CMK (cell line): Measurements from ENCODE around the gene COPZ1.
"Not testable (repeated sequence)": the region's sequence is repeated elsewhere in the genome, so short reads cannot be mapped to it uniquely, and the experiment has no call there.

Experiments
- DNase-seq: peaks from one replicate; pipeline ENCODE4 v3.0.0-alpha.2; 2010; ENCODE audit warnings: low read depth

COPZ1 gene

DNA sequence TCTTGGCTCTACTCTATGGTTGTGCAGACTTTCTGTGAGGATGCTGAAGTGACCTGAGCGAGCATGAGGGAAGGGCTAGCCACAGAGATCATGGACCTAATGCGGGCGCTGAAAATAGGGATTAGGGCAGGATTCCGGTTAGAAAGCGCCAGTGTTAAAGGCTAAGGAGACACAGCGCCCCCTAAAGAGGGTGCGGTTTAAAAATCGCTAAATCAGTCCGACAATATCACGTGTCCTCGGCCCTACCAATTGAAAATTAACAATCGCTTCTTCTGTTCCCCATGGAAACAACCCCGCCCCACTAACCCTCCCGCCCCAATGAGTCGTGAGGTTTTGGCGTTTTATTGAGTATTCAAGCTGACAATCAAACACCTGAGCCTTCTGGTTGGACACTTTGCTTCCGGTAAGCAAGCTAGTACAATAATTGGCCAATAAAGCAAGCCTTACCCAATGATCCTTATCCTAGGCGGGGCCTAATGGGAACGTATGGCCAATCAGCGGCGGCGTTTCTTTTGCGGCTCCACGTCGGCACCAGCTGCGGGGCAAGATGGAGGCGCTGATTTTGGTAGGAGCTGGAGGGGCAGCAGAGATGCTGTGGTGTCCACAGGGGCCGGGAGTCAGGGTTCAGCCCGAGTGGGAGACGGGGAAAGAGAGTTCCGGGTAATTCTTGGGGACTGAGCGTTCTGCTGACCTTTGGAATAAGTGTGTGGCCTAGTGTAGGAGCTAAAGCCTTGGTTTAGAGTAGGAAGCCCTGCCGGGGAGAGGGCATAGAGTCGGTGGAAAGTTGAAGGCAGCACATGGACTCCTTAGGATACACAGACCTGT is at the start of gene COPZ1:
Gene COPZ1, plus strand, starts transcription at position 515 of the 825 bp plus-strand sequence. Its CDS starts 33 bp downstream, at position 548.
- DNase-seq, result peak; percentile 94

GRCh38 chr12:54276368-54276767 is 48.6 kb upstream of the COPZ1 start:
- DNase-seq, result no peak

DNA sequence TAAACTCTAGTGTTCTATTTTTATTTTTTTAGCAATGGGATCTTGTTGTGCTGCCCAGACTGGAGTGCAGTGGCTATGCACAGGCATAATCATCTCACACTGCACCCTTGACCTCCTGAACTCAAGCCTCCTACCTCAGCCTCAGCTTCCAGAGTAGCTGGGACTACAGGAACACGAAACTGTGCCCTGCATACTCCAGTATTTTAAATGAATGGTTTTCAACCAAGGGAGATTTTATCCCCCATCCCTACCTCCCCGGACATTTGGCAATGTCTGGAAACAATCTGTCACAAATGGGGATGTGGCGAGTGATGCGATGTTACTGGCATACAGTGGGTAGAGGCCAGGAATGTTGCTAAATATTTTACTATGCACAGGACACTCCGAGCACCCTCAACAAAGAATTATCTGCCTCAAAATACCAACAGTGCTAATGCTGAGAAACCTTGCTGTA is 47.1 kb upstream of the COPZ1 start:
- DNase-seq, result no peak

- no peak for DNase-seq
These were observed 45.7 kb upstream of the COPZ1 start for GRCh38 chr12:54279227-54279631.

DNA sequence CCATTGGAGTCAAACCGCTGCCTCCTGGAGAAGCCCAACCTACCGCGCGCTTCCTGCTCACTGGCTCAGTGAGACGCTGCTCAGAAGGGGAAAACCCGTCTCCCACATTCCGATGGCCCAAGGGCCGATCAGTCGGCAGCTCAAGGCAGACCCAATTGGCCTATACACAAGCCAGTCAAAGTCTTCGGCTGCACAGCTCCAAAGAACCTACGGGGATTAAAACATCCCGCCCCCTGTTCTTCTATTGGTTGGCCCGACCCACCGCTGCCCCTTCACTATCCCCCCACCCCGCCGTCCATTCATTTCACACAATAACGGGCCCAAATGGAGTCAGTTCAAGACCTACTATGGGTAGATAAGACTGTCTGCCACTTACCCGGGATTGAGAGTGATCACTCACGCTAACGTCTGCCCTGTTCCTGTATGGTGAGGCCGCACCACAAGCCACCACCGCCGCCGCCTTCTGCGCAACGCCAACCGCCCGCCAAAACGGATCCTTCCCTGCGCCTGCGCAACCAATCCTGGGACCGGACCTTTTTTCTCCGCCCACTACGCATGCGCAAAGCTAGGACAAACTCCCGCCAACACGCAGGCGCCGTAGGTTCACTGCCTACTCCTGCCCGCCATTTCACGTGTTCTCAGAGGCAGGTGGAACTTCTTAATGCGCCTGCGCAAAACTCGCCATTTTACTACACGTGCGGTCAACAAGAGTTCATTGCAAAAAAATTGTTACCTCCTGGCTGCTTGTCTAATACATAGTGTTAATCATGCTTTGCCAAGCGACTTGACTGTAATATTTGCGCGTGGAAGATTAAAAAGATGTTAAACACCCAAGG is 45.1 kb upstream of the COPZ1 start, which contains the start of gene CBX5:
Gene CBX5, minus strand, starts transcription at position 491 of the 836 bp plus-strand sequence. CDS start 22,472 bp downstream, outside the sequence.
- peak; percentile 94 for DNase-seq

DNA sequence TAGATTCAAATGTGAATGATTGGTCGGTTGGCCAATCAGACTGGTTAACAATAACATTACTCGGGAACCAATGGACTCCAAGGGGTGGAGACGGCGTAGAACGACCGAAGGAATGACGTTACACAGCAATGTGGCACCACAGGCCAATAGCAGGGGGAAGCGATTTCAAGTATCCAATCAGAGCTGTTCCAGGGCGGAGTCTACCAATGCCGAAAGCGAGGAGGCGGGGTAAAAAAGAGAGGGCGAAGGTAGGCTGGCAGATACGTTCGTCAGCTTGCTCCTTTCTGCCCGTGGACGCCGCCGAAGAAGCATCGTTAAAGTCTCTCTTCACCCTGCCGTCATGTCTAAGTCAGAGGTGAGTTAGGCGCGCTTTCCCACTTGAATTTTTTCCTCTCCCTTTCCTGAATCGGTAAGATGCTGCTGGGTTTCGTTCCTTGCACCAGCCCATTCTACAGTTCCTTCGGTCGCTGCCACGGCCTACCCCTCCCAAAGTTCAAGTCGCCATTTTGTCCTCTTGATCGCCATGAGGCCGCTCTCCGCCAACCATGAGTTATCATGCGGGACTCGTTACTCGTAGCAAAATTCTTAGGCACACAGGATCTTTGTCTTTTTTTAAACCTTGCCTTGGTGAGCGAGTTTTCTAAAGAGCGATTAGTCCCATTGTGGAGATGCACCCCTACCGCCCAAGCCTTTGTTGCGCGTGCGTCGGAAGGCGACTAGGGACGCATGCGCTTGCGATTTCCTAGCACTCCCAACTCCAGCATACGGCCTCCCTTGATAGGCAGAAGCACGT is 44.3 kb upstream of the COPZ1 start, which contains the start of gene HNRNPA1:
Gene HNRNPA1, plus strand, starts transcription at position 259 of the 793 bp plus-strand sequence. Its CDS starts 82 bp downstream, at position 341.
- DNase-seq, result peak; percentile 97

DNA sequence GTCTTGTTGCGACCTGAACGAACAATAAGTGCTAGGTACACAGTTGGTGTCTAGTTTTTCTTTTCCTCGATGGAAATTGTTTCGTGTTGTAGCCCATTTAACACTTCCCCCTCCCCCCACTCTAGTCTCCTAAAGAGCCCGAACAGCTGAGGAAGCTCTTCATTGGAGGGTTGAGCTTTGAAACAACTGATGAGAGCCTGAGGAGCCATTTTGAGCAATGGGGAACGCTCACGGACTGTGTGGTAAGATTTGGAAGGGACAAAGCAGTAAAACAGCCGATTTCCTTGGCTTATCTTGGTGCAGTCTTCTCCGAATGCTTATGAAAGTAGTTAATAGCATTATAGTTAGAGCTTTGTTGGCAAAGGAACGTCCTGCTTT is 43.7 kb upstream of the COPZ1 start:
- not testable (repeated sequence) for DNase-seq

- DNase-seq, result not testable (repeated sequence)
These were observed 43.2 kb upstream of the COPZ1 start for GRCh38 chr12:54281694-54282093.

GRCh38 chr12:54282949-54283593 is 41.9 kb upstream of the COPZ1 start:
- DNase-seq, result no peak

- DNase-seq, result not testable (repeated sequence)
These were observed 40.7 kb upstream of the COPZ1 start for GRCh38 chr12:54284070-54284780.

- no peak for DNase-seq
These were observed 39.5 kb upstream of the COPZ1 start for GRCh38 chr12:54285150-54286041.

- DNase-seq, result no peak
These were observed 38.6 kb upstream of the COPZ1 start for GRCh38 chr12:54286042-54287030.

- no peak for DNase-seq
These were observed 37.4 kb upstream of the COPZ1 start for GRCh38 chr12:54287261-54288157.

DNA sequence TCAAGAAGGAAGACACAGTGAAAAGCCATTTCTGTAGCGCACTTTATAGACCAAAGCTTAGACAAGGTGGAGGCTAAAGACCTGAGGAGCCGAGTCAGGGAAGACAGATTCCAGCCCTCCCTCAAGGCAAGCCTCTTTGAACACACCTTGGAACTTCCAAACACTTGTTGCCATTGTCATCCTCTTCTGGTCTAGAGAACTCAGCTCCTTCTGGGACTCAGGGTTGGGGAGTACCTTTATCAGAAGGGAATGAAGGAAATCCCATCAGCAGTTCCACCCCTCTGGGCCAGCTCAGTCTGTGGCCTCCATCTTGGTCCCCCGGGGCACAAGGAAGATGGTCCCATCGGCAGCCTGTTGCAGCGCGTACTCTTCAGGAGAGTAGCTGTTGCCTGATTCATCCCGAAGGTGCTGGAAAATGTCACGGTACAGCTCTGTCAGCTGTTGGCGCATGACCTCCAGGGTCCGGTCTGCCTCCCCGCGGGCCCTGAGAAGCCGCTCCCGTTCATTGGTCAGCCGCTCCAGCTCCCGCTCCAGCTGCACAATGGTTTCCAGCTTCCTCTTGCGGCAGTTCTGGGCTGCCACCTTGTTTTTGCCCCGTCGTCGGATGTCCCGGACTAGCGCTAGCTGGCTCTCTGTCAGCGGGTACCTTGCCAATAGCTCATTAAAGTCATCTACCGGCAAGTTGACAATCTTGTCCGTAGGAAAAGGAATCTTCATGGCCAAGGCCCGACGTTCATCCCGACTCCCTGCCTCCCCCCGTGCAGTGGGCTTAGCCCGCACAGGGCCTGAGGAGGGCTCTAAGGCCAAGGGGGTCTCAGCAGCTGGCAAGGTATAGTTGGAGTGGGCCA is 32.6 kb upstream of the COPZ1 start:
- DNase-seq, result no peak

- DNase-seq, result no peak
These were observed 32.0 kb upstream of the COPZ1 start for GRCh38 chr12:54292931-54293241.

GRCh38 chr12:54294152-54294952 is 30.6 kb upstream of the COPZ1 start:
- DNase-seq, result no peak
